D721Med (cell line): ENCODE measurements around the gene EIF4EBP3.

ENCODE experiments used
- DNase-seq: peaks from one replicate; pipeline ENCODE4 v3.0.0; 2011; ENCODE audit warnings: low spot score; ENCODE audit not compliant: insufficient read length
- FAIRE-seq: peaks from 2 replicates; lab custom pipeline; 2011; peaks lifted over from hg19 to GRCh38; lab: Jason Lieb, UNC
- TF ChIP-seq, protein P1 (sequence below): IDR thresholded peaks from 2 replicates; pipeline ENCODE4 v1.5.1; 2012; ENCODE audit warnings: mild to moderate bottlenecking, control low read depth; ENCODE audit not compliant: insufficient read depth; ENCODE audit errors: missing control alignments

Gene EIF4EBP3

DNA sequence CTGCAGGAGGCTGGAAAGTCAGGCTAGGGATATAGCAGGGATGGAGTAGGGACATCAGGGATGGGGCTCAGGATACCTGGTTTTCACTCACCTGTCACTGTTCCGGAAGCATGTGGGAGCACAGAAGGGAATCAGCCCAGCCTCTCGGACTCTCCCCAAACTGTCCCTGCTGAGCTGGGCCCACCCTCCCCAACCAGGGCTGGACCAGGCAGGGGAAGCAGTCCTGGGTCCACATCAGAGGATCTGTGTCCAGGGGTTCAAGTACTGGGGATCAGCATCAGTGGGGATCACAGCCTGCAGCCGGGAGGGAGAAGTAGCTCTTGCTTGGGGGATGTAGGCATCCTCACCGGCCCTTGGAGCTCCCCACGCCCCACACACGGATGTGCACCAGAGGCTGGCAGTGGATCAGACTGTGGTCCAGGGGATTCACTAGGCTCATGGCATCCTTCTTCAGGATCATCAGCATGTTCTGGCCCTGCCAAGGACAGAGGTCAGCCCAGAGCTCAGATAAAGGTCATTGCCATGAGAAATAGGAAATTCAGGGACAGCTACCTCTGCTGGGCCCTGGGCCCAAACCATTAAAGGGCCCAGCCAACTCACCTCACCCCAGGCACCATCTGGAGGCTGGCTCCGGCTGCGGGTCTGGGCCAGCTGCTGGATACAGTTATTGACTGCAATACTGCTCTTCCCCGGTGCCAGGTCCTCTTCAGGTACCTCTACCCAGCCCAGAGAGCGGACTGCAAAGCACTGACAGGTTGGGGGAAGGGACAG lies 14.5 kb downstream of the EIF4EBP3 start:
- FAIRE-seq (no peak), DNase-seq (no peak)
- TF ChIP-seq, protein P1, sequence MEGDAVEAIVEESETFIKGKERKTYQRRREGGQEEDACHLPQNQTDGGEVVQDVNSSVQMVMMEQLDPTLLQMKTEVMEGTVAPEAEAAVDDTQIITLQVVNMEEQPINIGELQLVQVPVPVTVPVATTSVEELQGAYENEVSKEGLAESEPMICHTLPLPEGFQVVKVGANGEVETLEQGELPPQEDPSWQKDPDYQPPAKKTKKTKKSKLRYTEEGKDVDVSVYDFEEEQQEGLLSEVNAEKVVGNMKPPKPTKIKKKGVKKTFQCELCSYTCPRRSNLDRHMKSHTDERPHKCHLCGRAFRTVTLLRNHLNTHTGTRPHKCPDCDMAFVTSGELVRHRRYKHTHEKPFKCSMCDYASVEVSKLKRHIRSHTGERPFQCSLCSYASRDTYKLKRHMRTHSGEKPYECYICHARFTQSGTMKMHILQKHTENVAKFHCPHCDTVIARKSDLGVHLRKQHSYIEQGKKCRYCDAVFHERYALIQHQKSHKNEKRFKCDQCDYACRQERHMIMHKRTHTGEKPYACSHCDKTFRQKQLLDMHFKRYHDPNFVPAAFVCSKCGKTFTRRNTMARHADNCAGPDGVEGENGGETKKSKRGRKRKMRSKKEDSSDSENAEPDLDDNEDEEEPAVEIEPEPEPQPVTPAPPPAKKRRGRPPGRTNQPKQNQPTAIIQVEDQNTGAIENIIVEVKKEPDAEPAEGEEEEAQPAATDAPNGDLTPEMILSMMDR, result no peak

DNA sequence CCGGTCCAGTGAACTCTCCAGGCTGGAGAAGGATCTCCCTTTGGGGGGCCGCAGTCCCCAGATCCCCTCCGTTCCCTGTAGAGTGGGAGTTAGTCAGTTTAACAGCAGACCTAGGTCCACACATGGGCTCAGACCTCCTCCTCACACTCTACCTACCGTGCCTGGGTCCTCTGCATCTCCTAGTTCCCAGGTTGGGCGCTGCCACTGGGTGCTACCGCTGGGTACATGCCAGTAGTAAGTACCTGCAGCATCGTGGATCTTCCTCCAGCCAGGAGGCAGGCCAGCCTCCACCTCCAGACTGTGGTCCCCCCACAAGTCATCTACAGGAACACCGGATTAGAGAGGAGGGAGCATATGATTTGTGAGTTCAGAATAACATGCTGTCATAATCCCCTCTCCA lies 16.1 kb downstream of the EIF4EBP3 start:
- TF ChIP-seq, protein P1, result no peak
- DNase-seq (no peak), FAIRE-seq (no peak)

DNA sequence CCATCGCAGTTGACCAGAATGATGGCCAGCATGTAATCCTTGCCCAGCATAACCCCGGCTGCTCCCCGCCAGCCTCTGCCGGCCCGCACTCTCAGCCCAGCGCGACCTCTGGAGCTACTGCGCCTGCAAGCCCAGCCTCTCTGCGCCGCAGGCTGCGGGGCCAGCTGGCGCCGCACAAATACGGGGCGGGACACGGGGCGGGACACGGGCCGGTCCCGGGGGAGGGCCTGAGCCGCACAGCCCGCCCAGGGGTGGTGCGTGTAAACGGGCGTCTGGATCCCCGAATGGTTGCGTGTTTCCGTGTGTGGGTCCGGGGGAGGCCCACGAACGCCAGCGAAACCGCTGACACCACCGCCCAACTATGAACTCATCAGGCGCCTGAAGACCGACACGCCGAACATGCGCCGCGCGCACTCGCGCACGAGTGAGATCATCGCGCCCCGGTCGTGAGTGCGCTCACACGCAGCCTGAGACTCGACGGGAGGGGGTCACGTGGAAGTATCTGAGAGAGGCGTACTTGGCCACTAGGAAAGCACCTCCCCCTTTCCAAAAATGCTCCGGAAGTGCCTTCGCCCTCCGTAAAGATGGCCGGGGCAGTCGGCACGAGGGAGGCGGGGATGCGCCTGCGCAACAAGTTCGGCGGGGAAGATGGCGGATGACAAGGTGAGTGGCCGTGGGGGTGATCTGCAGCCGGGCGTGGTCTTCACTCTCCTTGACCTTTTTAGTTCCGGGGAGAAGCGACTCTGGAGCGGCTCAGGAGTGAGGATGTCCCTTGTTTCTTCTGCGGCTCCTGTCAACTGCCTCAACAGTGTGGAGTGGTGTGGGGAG lies 16.9 kb downstream of the EIF4EBP3 start, which contains the start of the genes APBB3 and SLC35A4:
Gene APBB3 (minus strand): TSS at position 403 of the 828 bp plus-strand sequence. CDS start 353 bp downstream, at position 50.
Gene SLC35A4 (plus strand): TSS at position 633 of the 828 bp plus-strand sequence. CDS start 2,342 bp downstream, outside the sequence.
- no peak for FAIRE-seq
- DNase-seq, result peak; percentile 90
- TF ChIP-seq, protein P1, result no peak

DNA sequence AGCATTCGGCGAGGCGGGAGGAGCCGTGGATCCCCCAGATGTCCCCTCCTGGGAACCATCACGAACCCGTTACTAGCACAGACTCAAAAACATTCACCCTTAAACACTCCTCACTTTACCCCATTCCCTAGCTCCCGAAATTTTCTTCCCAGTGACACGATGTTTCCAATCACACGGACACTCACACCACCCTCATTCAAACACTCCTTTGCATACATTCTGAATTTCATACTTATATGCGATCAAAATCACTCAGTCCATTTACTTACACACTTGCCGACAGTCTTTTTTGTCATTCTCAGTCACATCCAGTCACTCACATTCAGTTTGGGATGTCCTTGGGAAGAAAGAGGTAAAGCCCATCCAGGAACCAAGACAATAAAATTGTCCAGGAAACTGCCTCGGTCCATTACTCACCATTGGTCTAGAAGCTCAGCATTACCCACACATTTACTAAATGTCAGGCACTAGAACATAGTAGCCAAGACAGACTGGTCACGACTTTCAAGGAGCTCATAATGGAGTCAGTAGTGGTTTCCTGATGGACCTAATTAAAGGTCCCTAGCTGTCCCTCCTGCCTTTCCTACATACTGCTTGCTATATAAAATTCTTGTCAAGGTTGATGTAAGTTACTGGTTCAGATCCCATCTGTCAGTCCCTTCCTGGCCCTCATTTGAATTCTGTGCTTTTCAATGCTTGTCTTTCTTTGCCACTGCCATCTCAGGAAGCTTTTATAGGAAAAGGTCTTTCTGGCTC lies 17.7 kb downstream of the EIF4EBP3 start:
- no peak for FAIRE-seq
- TF ChIP-seq, protein P1, result no peak
- DNase-seq, result no peak

DNA sequence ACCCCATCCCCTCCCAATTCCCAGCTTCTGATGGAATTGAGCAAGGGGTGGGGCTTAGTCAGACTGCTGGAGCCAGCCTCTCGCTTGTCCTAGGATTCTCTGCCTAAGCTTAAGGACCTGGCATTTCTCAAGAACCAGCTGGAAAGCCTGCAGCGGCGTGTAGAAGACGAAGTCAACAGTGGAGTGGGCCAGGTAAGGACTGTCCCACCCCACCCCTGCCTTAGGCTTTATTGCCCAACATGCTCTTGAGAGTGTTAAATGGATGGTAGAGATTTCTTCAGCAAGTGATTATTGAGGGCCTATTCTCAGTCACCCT lies 18.3 kb downstream of the EIF4EBP3 start:
- DNase-seq, result no peak
- no peak for FAIRE-seq
- TF ChIP-seq, protein P1, result no peak

DNA sequence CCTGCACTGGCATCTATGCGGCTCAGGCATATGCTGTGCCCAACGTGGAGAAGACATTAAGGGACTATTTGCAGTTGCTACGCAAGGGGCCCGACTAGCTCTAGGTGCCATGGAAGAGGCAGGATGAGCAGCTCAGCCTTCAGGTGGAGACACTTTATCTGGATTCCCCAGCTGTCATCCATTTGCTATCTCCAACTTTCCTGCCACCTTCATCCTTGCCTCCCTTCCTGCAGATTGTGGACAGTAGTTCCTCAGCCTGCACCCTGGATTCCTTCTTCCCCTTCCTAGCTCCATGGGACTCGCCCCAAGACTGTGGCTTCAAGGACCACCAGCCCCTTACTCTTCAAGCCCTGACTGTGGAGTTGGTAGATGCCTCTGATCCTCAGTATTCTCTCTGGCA lies 19.2 kb downstream of the EIF4EBP3 start:
- FAIRE-seq (no peak), DNase-seq (no peak)
- TF ChIP-seq, protein P1, result no peak
